HG03196 (cell line): ENCODE data around the gene TESMIN.

Source experiments
- ATAC-seq: cut with Tn5 transposase; IDR thresholded peaks from one replicate; pipeline ENCODE4 v1.9.1; 2021; ENCODE audit not compliant: unreplicated experiment

TESMIN gene

GRCh38 chr11:68751331-68751856 is at the start of gene TESMIN:
TSS of gene TESMIN (minus strand) at chr11:68751520. CDS start at chr11:68750660, 860 bp downstream.
- ATAC-seq = peak; percentile 55

- no peak for ATAC-seq
These were observed 47.0 kb upstream of the TESMIN start for GRCh38 chr11:68798221-68798813.

- no peak for ATAC-seq
These were observed 45.5 kb upstream of the TESMIN start for GRCh38 chr11:68796801-68797200.

- no peak for ATAC-seq
These were observed 41.2 kb upstream of the TESMIN start for GRCh38 chr11:68792400-68792966.

GRCh38 chr11:68784653-68785052 is 33.3 kb upstream of the TESMIN start:
- ATAC-seq = no peak

GRCh38 chr11:68783216-68783821 is 32.0 kb upstream of the TESMIN start:
- ATAC-seq = no peak

GRCh38 chr11:68782711-68783110 is 31.4 kb upstream of the TESMIN start:
- ATAC-seq = no peak

- no peak for ATAC-seq
These were observed 29.5 kb upstream of the TESMIN start for GRCh38 chr11:68780829-68781228.

- ATAC-seq = no peak
These were observed 26.9 kb upstream of the TESMIN start for GRCh38 chr11:68778205-68778604.

- ATAC-seq = no peak
These were observed 25.3 kb upstream of the TESMIN start for GRCh38 chr11:68776442-68777235.

GRCh38 chr11:68775951-68776388 is 24.6 kb upstream of the TESMIN start:
- ATAC-seq = no peak

- no peak for ATAC-seq
These were observed 22.9 kb upstream of the TESMIN start for GRCh38 chr11:68774194-68774585.

- no peak for ATAC-seq
These were observed 22.3 kb upstream of the TESMIN start for GRCh38 chr11:68773521-68774193.

GRCh38 chr11:68772936-68773335 is 21.6 kb upstream of the TESMIN start:
- no peak for ATAC-seq

GRCh38 chr11:68770781-68771180 is 19.5 kb upstream of the TESMIN start:
- no peak for ATAC-seq

GRCh38 chr11:68767672-68768071 is 16.4 kb upstream of the TESMIN start:
- ATAC-seq = no peak

- no peak for ATAC-seq
These were observed 15.5 kb upstream of the TESMIN start for GRCh38 chr11:68766786-68767185.

- no peak for ATAC-seq
These were observed 13.4 kb upstream of the TESMIN start for GRCh38 chr11:68764746-68765145.

- ATAC-seq = no peak
These were observed 12.8 kb upstream of the TESMIN start for GRCh38 chr11:68763926-68764657.

GRCh38 chr11:68763181-68763721 is 11.9 kb upstream of the TESMIN start:
- ATAC-seq = no peak
